SK-N-SH treated with all-trans-retinoic acid at 6 μM for 48 hours (cell line): ENCODE measurements around the gene OR10G4.

Source experiments
- ATAC-seq: fragments of 200-7000 bp; cut with Tn5 transposase; 3 replicates; pipeline ENCODE4 v1.9.1; 2020; ENCODE audit warnings: mild to moderate bottlenecking, moderate library complexity
- ARNTL ChIP-seq: fragments of 450-650 bp; formaldehyde crosslinking; IDR thresholded peaks from 2 replicates; pipeline ENCODE4 v1.5.0; 2020; ENCODE audit warnings: low read depth, mild to moderate bottlenecking, moderate library complexity, borderline replicate concordance
- BACH2 ChIP-seq: fragments of 250-450 bp; sonication (Bioruptor Pico); IDR thresholded peaks from 2 replicates; pipeline ENCODE4 v1.9.0; 2021; ENCODE audit warnings: mild to moderate bottlenecking, borderline replicate concordance
- CSDC2 ChIP-seq: fragments of 250-450 bp; sonication (Bioruptor Pico); IDR thresholded peaks from 2 replicates; pipeline ENCODE4 v1.5.0; 2020; ENCODE audit warnings: mild to moderate bottlenecking, moderate library complexity
- ESRRG ChIP-seq: fragments of 250-450 bp; sonication (Bioruptor Pico); IDR thresholded peaks from 2 replicates; pipeline ENCODE4 v1.6.1; 2021; ENCODE audit warnings: mild to moderate bottlenecking
- GLIS3 ChIP-seq: fragments of 250-450 bp; sonication (Bioruptor Pico); IDR thresholded peaks from 2 replicates; pipeline ENCODE4 v1.5.0; 2020; ENCODE audit warnings: mild to moderate bottlenecking, moderate library complexity
- ISL1 ChIP-seq: fragments of 250-450 bp; sonication (Bioruptor Pico); IDR thresholded peaks from 2 replicates; pipeline ENCODE4 v2.1.2; 2022; ENCODE audit warnings: mild to moderate bottlenecking, moderate library complexity
- PATZ1 ChIP-seq: fragments of 250-450 bp; sonication (Bioruptor Pico); IDR thresholded peaks from 2 replicates; pipeline ENCODE4 v1.8.0; 2020; ENCODE audit warnings: mild to moderate bottlenecking, moderate library complexity, borderline replicate concordance
- POU6F1 ChIP-seq: fragments of 250-450 bp; sonication (Bioruptor Pico); IDR thresholded peaks from 2 replicates; pipeline ENCODE4 v1.8.0; 2021; ENCODE audit warnings: low read depth, mild to moderate bottlenecking, moderate library complexity, borderline replicate concordance
- PPARA ChIP-seq: fragments of 250-450 bp; sonication (Bioruptor Pico); IDR thresholded peaks from 2 replicates; pipeline ENCODE4 v1.5.0; 2020; ENCODE audit warnings: mild to moderate bottlenecking, borderline replicate concordance
- RARB ChIP-seq: fragments of 250-450 bp; sonication (Bioruptor Pico); IDR thresholded peaks from 2 replicates; pipeline ENCODE4 v1.8.0; 2021; ENCODE audit warnings: mild to moderate bottlenecking, moderate library complexity
- SNAI2 ChIP-seq: fragments of 250-450 bp; sonication (Bioruptor Pico); IDR thresholded peaks from 2 replicates; pipeline ENCODE4 v1.5.0; 2020; ENCODE audit warnings: mild to moderate bottlenecking, moderate library complexity
- TCF4 ChIP-seq: fragments of 250-450 bp; sonication (Bioruptor Pico); IDR thresholded peaks from 2 replicates; pipeline ENCODE4 v1.8.0; 2021; ENCODE audit warnings: mild to moderate bottlenecking, moderate library complexity, borderline replicate concordance
- TOX ChIP-seq: fragments of 250-450 bp; sonication (Bioruptor Pico); IDR thresholded peaks from 2 replicates; pipeline ENCODE4 v1.8.0; 2021; ENCODE audit warnings: mild to moderate bottlenecking, moderate library complexity, borderline replicate concordance
- TSHZ2 ChIP-seq: fragments of 250-450 bp; sonication (Bioruptor Pico); IDR thresholded peaks from 2 replicates; pipeline ENCODE4 v1.5.0; 2020; ENCODE audit warnings: mild to moderate bottlenecking, moderate library complexity
- ZC3H10 ChIP-seq: fragments of 250-450 bp; sonication (Bioruptor Pico); IDR thresholded peaks from 2 replicates; pipeline ENCODE4 v1.5.1; 2021; ENCODE audit warnings: mild to moderate bottlenecking, moderate library complexity
- ZFP3 ChIP-seq: fragments of 250-450 bp; sonication (Bioruptor Pico); IDR thresholded peaks from 2 replicates; pipeline ENCODE4 v1.5.0; 2020; ENCODE audit warnings: mild to moderate bottlenecking, moderate library complexity
- ZFP30 ChIP-seq: fragments of 450-650 bp; formaldehyde crosslinking; IDR thresholded peaks from 2 replicates; pipeline ENCODE4 v1.5.0; 2022; ENCODE audit warnings: mild to moderate bottlenecking, moderate library complexity
- ZNF70 ChIP-seq: fragments of 450-650 bp; formaldehyde crosslinking; IDR thresholded peaks from 2 replicates; pipeline ENCODE4 v1.5.0; 2020; ENCODE audit warnings: mild to moderate bottlenecking, moderate library complexity
- ZNF8 ChIP-seq: fragments of 450-650 bp; formaldehyde crosslinking; IDR thresholded peaks from 2 replicates; pipeline ENCODE4 v1.5.0; 2020; ENCODE audit warnings: mild to moderate bottlenecking, moderate library complexity
- TF ChIP-seq, protein P1 (sequence below): fragments of 250-450 bp; sonication (Bioruptor Pico); IDR thresholded peaks from 2 replicates; pipeline ENCODE4 v1.5.1; 2020; ENCODE audit warnings: low read depth, mild to moderate bottlenecking, moderate library complexity

Gene OR10G4

GRCh38 chr11:124026498-124026897 lies 13.7 kb downstream of the OR10G4 start, which contains the start of gene OR10G8:
OR10G8 (plus strand) TSS chr11:124026798; CDS start chr11:124029623, 2,825 bp downstream.
- ATAC-seq = no peak
- TF ChIP-seq, protein P1, sequence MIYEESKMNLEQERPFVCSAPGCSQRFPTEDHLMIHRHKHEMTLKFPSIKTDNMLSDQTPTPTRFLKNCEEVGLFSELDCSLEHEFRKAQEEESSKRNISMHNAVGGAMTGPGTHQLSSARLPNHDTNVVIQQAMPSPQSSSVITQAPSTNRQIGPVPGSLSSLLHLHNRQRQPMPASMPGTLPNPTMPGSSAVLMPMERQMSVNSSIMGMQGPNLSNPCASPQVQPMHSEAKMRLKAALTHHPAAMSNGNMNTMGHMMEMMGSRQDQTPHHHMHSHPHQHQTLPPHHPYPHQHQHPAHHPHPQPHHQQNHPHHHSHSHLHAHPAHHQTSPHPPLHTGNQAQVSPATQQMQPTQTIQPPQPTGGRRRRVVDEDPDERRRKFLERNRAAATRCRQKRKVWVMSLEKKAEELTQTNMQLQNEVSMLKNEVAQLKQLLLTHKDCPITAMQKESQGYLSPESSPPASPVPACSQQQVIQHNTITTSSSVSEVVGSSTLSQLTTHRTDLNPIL (CRISPR knock-in tag) = no peak
- TF ChIP-seq ZC3H10 (CRISPR knock-in tag) (no peak), ESRRG (CRISPR knock-in tag) (no peak), ZFP3 (CRISPR knock-in tag) (no peak), TCF4 (CRISPR knock-in tag) (no peak), ISL1 (CRISPR knock-in tag) (no peak), BACH2 (CRISPR knock-in tag) (no peak), ZFP30 (CRISPR knock-in tag) (no peak)

- ATAC-seq = no peak
- TF ChIP-seq POU6F1 (no peak), ZNF70 (CRISPR knock-in tag) (no peak), CSDC2 (CRISPR knock-in tag) (no peak), ZC3H10 (CRISPR knock-in tag) (no peak), ZFP3 (CRISPR knock-in tag) (no peak), BACH2 (CRISPR knock-in tag) (no peak)
These were observed 23.9 kb downstream of the OR10G4 start for GRCh38 chr11:124036666-124037065.

GRCh38 chr11:124039557-124039956 lies 26.8 kb downstream of the OR10G4 start:
- no peak for ATAC-seq
- TF ChIP-seq ISL1 (CRISPR knock-in tag) (no peak), RARB (CRISPR knock-in tag) (no peak), ZNF8 (no peak), TCF4 (CRISPR knock-in tag) (no peak)

GRCh38 chr11:124041254-124041653 lies 28.5 kb downstream of the OR10G4 start, which contains the start of gene OR10G7:
OR10G7 (minus strand) TSS chr11:124041325; CDS start chr11:124039001, 2,324 bp downstream.
- TF ChIP-seq POU6F1 (no peak), ZC3H10 (CRISPR knock-in tag) (no peak), ISL1 (CRISPR knock-in tag) (no peak), ZNF70 (CRISPR knock-in tag) (no peak), PATZ1 (CRISPR knock-in tag) (no peak)
- no peak for ATAC-seq

GRCh38 chr11:124043420-124043819 lies 30.6 kb downstream of the OR10G4 start:
- TF ChIP-seq ZNF70 (CRISPR knock-in tag) (no peak), SNAI2 (CRISPR knock-in tag) (no peak), PPARA (CRISPR knock-in tag) (no peak), TSHZ2 (CRISPR knock-in tag) (no peak), ZFP3 (CRISPR knock-in tag) (no peak), TOX (CRISPR knock-in tag) (no peak), ESRRG (CRISPR knock-in tag) (no peak), TCF4 (CRISPR knock-in tag) (no peak), ARNTL (CRISPR knock-in tag) (no peak), GLIS3 (CRISPR knock-in tag) (no peak)
- TF ChIP-seq, protein P1 (CRISPR knock-in tag) = no peak
- ATAC-seq = no peak
